Smooth muscle cell (in vitro differentiated cells): Measurements from ENCODE around the gene MTCL1. TPM values are rescaled to one million over a fixed set of nuclear protein-coding genes. Genes with fewer than 3 reads are reported as not detected.

Experiments
- DNase-seq: peaks from one replicate; lab custom pipeline; 2025; ENCODE audit not compliant: unreplicated experiment; lab: John Stamatoyannopoulos, UW
- H2AFZ ChIP-seq: fragments of 200-600 bp; sonication (generic); 2 replicates; pipeline ENCODE4 v1.6.0; 2016; ENCODE audit warnings: antibody characterized with exemption, low read depth, mild to moderate bottlenecking
- H3F3A ChIP-seq: fragments of 200-600 bp; sonication (generic); 2 replicates; pipeline ENCODE4 v1.6.0; 2017; ENCODE audit warnings: antibody characterized with exemption, low read depth
- H3K27ac ChIP-seq: fragments of 200-600 bp; sonication (generic); 2 replicates; pipeline ENCODE4 v1.5.1; 2016; ENCODE audit warnings: low read depth, mild to moderate bottlenecking
- H3K27me3 ChIP-seq: fragments of 200-600 bp; sonication (generic); 2 replicates; pipeline ENCODE4 v1.6.1; 2016; ENCODE audit warnings: low read depth, mild to moderate bottlenecking
- H3K36me3 ChIP-seq: fragments of 200-600 bp; sonication (generic); 2 replicates; pipeline ENCODE4 v1.5.1; 2016; ENCODE audit warnings: low read depth
- H3K4me1 ChIP-seq: fragments of 200-600 bp; sonication (generic); 2 replicates; pipeline ENCODE4 v1.5.1; 2016; ENCODE audit warnings: low read depth
- H3K4me2 ChIP-seq: fragments of 200-600 bp; sonication (generic); 2 replicates; pipeline ENCODE4 v1.6.0; 2016; ENCODE audit warnings: mild to moderate bottlenecking
- H3K4me3 ChIP-seq: fragments of 200-600 bp; sonication (generic); 2 replicates; pipeline ENCODE4 v1.5.1; 2016; ENCODE audit warnings: mild to moderate bottlenecking
- H3K79me2 ChIP-seq: fragments of 200-600 bp; sonication (generic); 2 replicates; pipeline ENCODE4 v1.6.0; 2016; ENCODE audit warnings: low read depth, mild to moderate bottlenecking
- H3K9ac ChIP-seq: fragments of 200-600 bp; sonication (generic); 2 replicates; pipeline ENCODE4 v1.6.0; 2016; ENCODE audit warnings: low read depth
- H3K9me3 ChIP-seq: fragments of 200-600 bp; sonication (generic); replicated peaks from 2 replicates; pipeline ENCODE4 v1.5.1; 2016; ENCODE audit warnings: low read depth
- H4K20me1 ChIP-seq: fragments of 200-600 bp; sonication (generic); 2 replicates; pipeline ENCODE4 v1.6.0; 2016; ENCODE audit warnings: low read depth
- CTCF ChIP-seq: fragments of 200-600 bp; sonication (generic); IDR thresholded peaks from 2 replicates; pipeline ENCODE4 v1.5.1; 2017; ENCODE audit warnings: borderline replicate concordance, mild to moderate bottlenecking, antibody characterized with exemption; ENCODE audit not compliant: insufficient read depth, poor library complexity, severe bottlenecking
- WGBS: methylation state at CpG from one replicate; pipeline ENCODE4 v1.1.7; 2016; ENCODE audit warnings: low lambda C conversion rate; 5-methylcytosine and 5-hydroxymethylcytosine counted together
- polyA plus RNA-seq: library from polyadenylated mRNA; unstranded; fragments of >200 nt; fragmentation: Nextera tagmentation; extraction: Ambion mirVana; gene quantifications from 2 replicates; pipeline ENCODE4 v1.2.1, GENCODE V29; 2016
- total RNA-seq: library from RNA; depleted of rRNA; stranded (reverse); fragments of >200 nt; gene quantifications from 2 replicates; pipeline ENCODE4 v1.2.3, GENCODE V29; 2014

MTCL1 gene
- total and polyA plus RNA-seq, 2 experiments from 2014 or later = 5.5 to 15.2 TPM

- Histone ChIP-seq H3F3A (no peaks in the 10 kb centered on the region), H3K9ac (no peak overlapping the region), H3K9me3 (no peaks in the 10 kb centered on the region), H3K79me2 (no peaks in the 10 kb centered on the region), H3K36me3 (no peaks in the 10 kb centered on the region), H3K4me1 (peaks cover 38% of the 10 kb centered on the region), H3K4me3 (no peak overlapping the region), H4K20me1 (no peaks in the 10 kb centered on the region), H3K4me2 (no peak overlapping the region), H3K27ac (no peak overlapping the region), H2AFZ (no peak overlapping the region), H3K27me3 (no peaks in the 10 kb centered on the region)
- DNase-seq = no peak
- TF ChIP-seq CTCF = no peak
- WGBS = 98% methylated on average over 27 of the region's 28 CpGs
Observed at GRCh38 chr18:8783335-8783993, 78.1 kb downstream of the MTCL1 start.

GRCh38 chr18:8783994-8784530 lies 78.7 kb downstream of the MTCL1 start:
- Histone ChIP-seq H3F3A (no peaks in the 10 kb centered on the region), H2AFZ (no peak overlapping the region), H3K27ac (no peak overlapping the region), H3K27me3 (no peaks in the 10 kb centered on the region), H4K20me1 (no peaks in the 10 kb centered on the region), H3K4me2 (no peak overlapping the region), H3K4me1 (peaks cover 33% of the 10 kb centered on the region), H3K79me2 (no peaks in the 10 kb centered on the region), H3K4me3 (no peak overlapping the region), H3K36me3 (no peaks in the 10 kb centered on the region), H3K9ac (no peak overlapping the region), H3K9me3 (no peaks in the 10 kb centered on the region)
- TF ChIP-seq CTCF = no peak
- 98% methylated on average over 28 of the region's 35 CpGs for WGBS
- no peak for DNase-seq

GRCh38 chr18:8785261-8785660 lies 79.9 kb downstream of the MTCL1 start:
- H3K9me3 ChIP-seq = no peaks in the 10 kb centered on the region
- DNase-seq = no peak
- no peak overlapping the region for H3K4me2 ChIP-seq
- 97% methylated on average over 24 of the region's 24 CpGs for WGBS
- TF ChIP-seq CTCF = no peak
- no peaks in the 10 kb centered on the region for H3K79me2 ChIP-seq
- no peaks in the 10 kb centered on the region for H3K27me3 ChIP-seq
- H3K9ac ChIP-seq = no peak overlapping the region
- no peak overlapping the region for H3K4me3 ChIP-seq
- H3K36me3 ChIP-seq = no peaks in the 10 kb centered on the region
- H2AFZ ChIP-seq = no peak overlapping the region
- peaks cover 29% of the 10 kb centered on the region for H3K4me1 ChIP-seq
- no peak overlapping the region for H3K27ac ChIP-seq
- H4K20me1 ChIP-seq = no peaks in the 10 kb centered on the region
- no peaks in the 10 kb centered on the region for H3F3A ChIP-seq
